HS-27A (cell line): ENCODE results near the gene TGFBR1.

ENCODE experiments used
- DNase-seq: peaks from one replicate; pipeline ENCODE4 v3.0.0-alpha.2; 2012; ENCODE audit warnings: low read depth, missing footprints

Gene TGFBR1

DNA sequence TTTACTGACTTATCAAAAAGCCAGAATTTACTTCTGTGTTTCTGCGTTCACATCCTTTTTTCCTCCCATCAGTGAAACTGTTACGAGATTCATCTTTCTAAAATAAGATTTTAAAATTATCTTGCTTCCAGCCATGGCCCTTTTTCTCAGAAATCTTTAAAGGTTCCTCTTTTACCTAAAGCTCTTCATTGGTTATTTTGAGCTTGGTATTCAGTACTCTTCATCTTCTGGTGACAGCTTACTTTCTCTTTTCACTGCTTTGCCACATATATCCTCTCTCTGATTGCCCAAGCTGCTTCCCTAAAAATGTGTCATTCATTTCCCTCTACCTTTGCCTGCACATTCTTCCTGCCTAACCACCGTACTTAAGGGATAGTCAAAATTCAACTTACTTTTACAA is 32.3 kb downstream of the TGFBR1 start:
- no peak for DNase-seq

DNA sequence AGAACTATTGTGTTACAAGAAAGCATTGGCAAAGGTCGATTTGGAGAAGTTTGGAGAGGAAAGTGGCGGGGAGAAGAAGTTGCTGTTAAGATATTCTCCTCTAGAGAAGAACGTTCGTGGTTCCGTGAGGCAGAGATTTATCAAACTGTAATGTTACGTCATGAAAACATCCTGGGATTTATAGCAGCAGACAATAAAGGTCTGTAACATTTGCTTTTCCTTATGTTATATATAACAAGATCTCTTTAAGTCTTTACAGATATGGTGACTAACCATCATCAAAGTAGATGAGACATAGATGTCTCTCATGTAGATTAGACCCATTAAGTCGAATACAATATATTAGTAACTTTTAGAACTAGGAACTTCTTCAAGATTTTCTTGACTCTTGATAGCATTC is 33.0 kb downstream of the TGFBR1 start:
- no peak for DNase-seq

DNA sequence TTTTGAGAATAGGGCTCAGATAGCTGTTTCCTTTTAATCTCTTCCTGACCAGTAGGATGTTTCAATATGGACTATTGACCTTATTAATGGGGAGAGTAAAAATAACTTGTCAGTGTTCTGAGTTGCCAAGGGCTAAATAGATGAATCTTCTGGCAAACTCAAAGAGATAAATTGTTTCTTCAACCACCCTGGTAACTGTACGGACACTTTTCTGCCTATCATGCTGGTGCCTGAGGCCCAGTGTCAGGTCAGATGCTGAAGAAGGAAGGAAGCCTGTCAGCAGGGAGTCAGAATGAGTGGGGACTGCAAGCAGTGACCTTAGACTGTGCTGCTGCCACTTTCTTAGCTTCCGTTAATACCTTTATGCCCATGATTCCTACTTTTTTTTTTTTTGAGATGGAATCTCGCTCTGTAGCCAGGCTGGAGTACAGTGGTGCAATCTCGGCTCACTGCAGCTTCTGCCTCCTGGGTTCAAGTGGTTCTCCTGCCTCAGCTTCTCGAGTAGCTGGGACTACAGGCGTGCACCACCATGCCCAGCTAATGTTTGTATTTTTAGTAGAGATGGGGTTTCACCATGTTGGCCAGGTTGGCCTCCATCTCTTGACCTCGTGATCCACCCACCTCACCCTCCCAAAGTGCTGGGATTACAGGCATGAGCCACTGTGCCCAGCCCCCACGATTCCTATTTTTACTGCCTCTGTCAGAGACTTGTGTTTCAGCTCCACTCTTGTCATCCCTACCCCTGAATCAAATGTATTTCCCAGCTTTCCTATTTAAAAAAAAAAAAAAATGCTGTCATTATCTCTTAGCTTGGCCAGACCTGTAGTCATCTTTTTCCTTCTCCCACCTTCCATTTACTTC is 33.7 kb downstream of the TGFBR1 start:
- no peak for DNase-seq

DNA sequence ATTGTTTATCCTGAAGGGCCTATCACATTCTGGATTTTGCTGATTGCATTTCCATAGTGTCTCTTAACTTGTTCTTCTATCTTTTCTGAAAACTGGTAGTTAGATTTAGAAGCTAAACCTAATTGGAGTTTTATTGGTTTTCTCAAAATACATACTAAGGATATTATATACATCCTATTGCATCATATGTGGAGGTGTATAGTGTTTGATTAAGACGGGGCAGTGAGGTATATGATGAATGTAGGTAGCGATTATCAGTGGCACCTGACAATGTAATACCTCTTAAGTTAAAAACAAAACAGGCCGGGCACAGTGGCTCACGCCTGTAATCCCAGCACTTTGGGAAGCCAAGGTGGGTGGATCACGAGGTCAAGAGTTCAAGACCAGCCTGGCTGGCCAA is 35.0 kb downstream of the TGFBR1 start:
- DNase-seq: no peak

DNA sequence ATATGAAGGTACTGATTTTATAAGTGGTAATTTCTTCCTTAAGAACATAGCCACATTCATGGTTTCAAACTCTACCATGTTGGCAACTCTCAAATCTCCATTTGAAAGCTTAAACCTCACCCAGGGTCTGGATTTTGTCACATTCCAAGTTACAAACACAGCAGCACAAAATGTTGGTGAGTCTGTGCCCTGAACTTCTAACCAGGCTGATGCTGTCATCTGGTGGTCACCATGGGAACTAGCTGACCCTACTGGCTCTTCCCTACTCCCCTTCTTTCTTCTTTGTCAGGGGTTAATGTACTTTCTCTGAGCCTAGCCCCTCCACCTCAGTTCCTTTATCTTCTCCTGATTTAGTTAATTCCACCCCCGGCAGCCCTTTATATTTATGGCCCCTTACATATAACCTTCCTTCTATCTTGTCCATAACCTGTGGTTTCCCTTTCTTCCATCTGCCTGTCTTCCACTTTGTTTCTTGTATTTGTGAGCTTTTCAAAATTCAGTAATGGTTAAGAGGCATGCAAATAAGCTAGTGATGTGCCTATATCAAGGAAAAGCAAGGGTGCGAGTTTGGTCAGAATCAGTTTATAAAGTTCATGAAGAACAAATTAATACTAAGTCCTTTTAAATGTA is 35.9 kb downstream of the TGFBR1 start:
- no peak for DNase-seq

DNA sequence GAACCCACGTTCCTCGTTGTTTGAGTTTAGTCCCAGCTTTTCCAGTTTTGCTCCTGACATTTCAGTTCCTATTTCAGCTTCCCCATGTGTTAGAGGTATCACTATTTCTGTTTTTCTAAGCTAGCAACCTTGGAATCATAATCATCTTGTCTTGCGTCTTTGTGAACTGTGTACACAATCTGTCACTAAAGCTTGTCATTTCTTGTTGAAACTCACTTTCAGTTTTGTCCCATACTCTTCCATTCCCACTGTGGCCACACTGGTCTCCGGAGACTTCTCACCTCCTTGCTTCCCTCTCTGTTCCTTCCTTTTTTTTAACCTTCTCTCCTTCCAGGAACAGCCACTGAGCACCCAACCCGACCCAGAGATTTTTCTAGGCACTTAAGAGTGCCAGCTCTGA is 36.9 kb downstream of the TGFBR1 start:
- DNase-seq: no peak

DNA sequence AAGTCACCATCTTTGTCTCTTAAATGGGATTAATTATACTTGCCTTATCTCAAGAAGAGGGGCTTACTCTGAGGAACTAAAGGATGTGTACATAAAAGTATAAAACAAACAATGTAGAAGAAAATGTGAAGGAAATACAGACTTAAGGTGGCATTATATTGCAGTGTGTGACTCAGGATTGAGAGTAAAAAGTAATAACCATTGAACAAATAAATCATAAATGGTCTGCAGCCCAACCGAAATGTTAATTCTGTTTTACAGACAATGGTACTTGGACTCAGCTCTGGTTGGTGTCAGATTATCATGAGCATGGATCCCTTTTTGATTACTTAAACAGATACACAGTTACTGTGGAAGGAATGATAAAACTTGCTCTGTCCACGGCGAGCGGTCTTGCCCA is 37.4 kb downstream of the TGFBR1 start:
- DNase-seq: no peak

DNA sequence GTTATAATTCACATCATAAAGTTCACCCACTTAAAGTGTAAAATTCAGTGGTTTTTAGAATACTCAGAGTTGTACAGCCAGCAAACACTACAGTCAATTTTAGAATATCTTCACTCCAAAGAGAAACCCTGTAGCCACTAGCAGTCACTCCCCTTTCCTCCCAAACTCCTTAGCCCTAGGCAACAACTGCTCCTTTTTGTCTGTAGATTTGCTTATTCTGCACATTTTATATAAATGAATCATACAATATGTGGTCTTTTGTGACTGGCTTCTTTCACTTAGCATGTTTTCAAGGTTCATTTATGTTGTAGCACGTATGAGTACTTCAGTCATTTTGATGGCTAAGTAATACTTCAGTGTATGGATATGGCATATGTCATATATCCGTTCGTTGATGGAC is 38.7 kb downstream of the TGFBR1 start:
- no peak for DNase-seq

DNA sequence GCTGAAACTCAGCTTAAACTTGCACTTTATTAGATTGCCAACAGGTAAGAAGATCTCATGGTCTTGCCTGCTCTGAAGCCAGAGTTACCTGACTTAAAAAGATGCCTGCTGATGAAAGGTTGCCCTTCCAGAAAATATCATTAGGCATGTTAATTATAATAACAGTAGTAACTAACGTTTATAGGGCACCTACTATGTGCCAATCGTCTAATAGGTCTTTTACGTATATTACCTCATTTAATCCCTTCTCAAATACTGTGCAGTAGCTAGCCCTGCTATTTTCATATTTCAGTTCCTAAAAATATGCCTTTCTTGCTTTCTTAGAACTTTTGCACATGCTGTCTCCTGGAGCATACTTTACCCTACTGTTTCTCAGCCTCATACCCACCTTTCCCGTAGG is 40.1 kb downstream of the TGFBR1 start:
- no peak for DNase-seq

DNA sequence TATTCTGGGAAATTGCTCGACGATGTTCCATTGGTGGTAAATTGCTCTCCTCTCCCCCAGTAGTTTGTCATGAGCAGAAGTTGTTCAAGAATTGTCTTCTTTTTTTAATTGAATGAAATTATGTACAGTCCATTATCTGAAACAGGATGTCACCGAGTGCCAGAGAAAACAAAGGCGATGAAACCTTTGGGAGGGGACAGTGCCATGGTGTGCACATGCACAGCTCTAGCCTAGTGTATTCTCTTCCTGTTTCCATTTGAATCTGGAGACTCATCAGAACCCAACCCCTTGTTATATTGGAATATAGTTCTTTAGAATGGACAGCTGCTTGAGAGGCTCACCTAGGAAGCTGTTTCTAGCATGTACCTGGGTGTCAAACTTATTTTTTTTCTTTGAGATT is 41.7 kb downstream of the TGFBR1 start:
- DNase-seq: no peak

DNA sequence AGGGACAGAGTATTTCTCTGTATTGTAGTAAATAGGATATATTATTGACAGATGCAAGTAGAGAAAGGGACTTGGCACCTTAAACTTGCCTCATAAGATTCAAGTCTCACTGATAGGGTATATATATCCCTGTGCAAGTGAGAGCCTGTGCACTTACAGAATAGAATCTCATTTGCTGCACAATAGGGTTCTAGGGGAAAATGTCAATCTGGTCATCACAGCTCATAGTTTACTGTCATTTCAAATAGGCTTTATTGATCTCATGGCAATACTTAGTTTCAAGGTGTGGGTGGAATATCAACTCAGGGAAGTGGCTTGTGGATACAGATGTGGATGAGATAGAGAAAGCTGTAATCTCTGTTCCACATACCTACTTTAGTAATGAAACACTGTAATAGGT is 42.3 kb downstream of the TGFBR1 start:
- no peak for DNase-seq

DNA sequence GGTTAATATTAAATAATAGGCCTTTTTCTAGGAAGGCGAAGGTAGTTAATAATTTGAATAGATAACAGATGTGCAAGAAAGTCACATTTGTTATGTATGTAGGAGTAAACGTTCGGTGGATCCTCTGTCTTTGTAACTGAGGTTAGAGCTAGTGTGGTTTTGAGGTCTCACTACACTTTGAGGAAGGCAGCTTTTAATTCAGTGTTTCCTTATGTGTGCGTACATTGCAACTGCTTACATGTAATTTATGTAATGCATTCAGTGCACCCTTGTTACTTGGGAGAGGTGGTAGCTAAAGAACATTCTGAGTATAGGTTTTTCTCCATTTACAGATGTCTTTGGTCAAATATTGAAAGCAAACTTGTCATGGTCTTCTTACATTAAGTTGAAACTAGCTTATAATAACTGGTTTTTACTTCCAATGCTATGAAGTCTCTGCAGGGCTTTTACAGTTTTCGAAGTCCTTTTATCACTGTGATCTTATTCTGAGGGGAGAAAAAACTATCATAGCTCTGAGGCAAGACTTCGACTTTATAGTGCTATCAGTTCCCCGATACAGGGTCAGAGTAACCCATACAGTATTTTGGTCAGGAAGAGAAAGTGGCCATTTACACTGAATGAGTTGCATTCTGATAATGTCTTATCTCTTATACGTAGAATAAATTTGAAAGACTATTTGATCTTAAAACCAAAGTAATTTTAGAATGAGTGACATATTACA is 45.7 kb downstream of the TGFBR1 start:
- no peak for DNase-seq

DNA sequence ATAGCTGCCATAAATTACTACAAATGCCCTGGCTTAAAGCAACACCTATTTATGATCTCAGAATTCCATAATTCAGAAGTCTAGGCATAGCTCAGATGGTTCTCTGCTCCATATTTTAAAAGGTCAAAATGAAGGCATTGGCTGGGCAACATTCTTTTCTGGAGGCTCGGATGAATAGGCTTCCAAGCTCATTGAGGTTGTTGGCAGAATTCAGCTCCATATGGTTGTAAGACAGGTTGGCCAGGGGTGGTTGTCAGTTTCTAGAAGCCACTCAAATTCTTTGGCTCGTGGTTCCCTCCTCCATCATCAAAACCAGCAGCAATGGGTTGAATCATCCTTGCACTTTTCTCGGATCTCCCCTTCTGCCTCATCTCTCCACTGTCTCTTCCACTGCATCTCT is 49.4 kb downstream of the TGFBR1 start:
- no peak for DNase-seq

DNA sequence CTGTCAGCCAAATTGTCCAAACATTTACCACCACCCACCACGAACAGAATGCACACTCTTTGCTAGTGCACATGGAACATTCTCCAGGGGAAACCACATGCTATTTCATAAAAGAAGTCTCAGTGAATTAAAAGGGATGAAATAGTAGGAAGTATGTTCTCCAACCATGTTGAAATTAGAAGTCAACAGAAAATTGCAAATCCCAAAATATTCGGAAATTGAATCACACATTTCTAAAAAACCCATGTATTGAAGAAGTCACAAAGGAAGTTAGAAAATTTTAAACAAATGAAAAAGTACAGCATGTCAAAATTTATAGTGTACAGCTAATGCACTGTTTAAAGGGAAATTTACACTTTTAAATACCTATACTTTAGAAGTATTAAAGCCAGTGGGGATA is 50.8 kb downstream of the TGFBR1 start:
- DNase-seq: no peak

DNA sequence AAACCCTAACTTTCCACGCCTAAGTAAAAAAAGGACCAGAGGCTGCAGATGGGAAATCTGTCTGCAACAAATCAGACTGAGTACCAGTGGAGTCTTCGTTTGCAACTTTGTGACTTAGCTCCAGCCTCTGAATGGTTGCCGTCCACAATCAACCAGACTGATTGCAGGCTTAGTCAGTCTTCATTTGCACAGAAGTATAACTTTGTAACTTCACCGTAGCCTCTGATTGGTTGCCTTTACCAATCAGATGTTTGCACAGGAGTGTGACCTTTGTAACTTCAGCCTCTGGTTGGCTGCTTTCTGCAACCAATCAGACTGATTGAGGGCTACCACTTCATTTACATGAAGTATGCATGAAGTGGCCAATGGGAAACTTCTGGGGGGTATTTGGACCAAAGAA is 53.7 kb downstream of the TGFBR1 start:
- DNase-seq: no peak

DNA sequence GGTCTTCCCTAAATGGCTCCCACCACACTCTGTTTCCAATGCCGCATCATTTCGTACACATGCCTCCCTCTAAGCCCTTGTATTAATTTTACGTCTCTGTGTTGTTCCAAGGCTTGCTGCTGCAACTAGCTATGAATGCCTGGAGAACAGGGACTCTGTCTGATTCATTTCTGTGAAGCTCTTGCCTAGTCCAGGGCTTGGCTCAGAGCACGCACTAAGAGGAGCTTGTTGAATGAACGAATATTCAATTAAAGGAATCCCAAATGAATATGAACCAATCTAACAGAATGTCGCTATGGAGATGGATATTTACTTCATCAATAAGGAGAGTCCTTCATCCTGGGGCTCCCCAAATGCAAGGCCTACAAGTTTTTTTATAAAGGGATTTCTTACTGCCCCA is 55.3 kb downstream of the TGFBR1 start:
- no peak for DNase-seq

DNA sequence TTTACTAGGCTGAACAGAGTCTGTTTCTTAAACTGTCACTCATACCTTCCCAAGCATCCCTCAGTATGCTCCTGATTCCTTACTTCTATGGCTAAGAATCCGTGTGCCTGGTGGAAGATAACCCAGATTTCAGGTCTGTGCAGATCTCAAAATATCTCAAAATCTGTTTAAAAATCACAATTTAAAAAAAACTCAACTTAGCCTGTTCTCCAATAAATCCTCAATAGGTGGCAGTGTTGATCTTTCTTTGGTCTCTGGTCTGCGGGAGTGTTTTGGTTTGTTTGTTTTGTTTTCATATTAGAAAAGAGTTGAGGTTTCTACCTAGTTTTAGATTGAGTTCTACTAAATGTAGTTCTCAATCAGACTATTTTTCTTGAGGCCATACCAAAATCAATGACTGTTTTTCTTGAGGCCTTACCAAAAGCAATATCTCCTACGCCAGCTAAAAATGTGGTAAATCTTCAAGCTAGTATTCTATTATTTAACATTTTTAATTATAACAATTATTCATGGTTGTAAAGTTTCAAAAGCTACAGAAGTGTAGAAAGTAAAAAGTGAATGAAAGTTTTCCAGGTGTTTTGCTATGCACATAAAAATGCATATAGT is 57.9 kb downstream of the TGFBR1 start:
- no peak for DNase-seq

DNA sequence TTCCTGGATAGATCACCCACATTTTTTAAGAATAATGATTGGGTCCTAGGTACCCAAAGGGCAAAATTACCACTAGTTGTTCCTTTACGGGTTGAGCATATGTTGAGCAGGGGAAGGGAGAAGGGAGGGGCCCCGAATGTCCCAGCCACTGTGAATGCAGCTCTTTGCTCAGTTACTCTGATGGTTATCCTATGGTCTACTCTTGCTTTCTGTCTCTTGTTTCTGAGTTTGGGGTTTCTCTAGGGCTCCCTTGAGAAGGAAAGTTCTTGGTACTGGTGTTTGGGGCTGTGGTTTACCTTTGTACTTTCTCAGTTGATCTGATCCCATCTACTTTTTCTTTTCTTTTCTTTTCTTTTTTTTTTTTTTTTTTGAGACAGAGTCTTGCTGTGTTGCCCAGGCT is 61.2 kb downstream of the TGFBR1 start:
- no peak for DNase-seq

DNA sequence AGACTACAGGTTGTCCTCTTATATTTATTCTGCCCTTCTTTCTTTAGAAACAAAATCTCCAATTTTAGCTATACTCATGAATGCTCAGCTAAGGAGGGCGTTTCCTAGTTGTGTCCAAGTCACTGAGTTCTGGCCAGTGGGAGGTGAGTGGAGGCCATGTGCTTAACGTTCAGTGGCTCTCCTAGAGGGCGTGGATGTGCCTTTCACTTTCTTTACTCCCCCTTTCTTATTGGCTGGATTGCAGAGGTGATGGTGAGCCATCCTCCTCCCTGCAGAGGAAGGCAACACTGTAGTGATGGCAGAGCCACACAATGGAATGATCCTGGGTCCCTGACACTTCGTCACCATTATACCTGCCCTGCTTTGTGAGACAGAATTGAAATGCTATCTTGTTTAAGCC is 62.2 kb downstream of the TGFBR1 start:
- no peak for DNase-seq

DNA sequence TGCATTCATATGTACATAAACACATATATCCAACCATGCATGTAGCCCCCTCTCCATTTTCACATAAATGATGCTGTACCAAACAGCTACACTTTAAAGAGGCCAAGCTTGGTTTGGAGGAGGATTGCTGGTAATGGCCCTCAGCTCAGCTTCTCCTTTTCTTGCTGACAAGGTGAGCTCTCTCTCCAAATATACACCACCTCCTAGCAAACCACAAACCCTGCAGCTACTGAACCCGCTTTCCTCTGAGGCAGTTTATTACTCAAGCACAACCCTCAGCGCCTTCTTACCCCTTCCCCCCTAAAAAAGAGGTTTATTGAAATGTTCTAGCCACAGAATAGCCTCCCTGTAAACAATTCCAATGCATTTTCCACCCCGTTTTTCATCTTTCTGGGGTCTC is 62.8 kb downstream of the TGFBR1 start:
- DNase-seq: no peak

DNA sequence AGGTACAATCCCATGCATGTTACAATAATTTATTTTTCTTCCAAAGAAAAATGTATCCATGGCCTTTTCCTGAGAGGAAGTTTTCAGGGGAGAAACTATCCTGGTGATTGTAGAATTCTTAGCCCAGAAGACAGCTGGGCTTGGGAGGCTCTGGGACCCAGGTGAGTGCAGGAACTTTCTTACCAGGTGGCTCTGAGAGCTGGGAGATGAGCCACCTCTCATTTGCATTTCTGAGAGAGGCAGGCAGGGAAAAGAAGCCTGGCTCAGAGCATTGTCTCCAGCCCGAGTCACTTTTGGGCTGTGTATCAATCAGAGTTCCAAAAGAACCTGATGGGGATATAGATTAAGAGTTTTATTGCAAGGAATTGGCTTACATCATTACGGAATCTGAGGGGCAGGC is 64.2 kb downstream of the TGFBR1 start:
- DNase-seq: no peak

DNA sequence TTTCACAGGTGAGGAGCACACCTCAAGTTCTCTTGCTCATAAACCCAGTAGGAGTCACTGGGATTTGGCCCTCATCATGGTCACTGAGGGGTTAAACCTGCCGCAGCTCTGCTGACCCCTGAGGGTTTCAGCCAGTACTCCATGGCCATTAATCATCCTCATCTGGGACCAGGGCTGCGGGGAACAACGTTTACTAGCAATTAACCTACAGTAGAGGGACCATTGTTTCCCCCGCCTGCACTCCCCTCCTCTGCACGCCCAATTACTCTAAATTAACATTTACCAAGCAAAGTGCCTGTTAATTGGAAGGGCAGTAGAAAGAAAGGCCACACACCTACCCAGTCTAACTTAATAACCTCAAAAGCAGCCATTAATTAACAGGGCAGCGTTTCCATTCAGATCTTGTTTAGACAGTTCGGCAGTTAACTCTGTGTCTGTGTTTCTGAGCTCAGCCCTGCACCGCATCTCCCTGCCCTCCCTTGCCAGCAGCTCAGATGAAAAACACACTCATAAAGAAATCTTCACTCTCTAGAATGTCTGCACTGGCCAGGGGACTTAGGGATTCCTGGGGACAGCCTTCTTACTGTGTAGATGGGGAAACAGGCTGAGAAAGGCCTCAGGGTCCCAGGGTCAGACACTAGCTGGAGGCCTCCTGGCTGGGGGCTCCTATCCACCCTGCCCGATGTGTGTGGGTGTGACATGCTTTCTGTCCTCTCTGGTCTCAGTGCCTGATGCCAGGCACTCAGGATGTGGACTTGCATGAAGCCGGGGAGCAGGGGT is 65.3 kb downstream of the TGFBR1 start:
- no peak for DNase-seq
